GM19351 (cell line): ENCODE data around the gene KASH5.
"Not testable (repeated sequence)": the region's sequence is repeated elsewhere in the genome, so short reads cannot be mapped to it uniquely, and the experiment has no call there.

ENCODE experiments used
- ATAC-seq: cut with Tn5 transposase; IDR thresholded peaks from one replicate; pipeline ENCODE4 v1.9.1; 2021; ENCODE audit warnings: mild to moderate bottlenecking, moderate library complexity; ENCODE audit not compliant: unreplicated experiment

The KASH5 gene

DNA sequence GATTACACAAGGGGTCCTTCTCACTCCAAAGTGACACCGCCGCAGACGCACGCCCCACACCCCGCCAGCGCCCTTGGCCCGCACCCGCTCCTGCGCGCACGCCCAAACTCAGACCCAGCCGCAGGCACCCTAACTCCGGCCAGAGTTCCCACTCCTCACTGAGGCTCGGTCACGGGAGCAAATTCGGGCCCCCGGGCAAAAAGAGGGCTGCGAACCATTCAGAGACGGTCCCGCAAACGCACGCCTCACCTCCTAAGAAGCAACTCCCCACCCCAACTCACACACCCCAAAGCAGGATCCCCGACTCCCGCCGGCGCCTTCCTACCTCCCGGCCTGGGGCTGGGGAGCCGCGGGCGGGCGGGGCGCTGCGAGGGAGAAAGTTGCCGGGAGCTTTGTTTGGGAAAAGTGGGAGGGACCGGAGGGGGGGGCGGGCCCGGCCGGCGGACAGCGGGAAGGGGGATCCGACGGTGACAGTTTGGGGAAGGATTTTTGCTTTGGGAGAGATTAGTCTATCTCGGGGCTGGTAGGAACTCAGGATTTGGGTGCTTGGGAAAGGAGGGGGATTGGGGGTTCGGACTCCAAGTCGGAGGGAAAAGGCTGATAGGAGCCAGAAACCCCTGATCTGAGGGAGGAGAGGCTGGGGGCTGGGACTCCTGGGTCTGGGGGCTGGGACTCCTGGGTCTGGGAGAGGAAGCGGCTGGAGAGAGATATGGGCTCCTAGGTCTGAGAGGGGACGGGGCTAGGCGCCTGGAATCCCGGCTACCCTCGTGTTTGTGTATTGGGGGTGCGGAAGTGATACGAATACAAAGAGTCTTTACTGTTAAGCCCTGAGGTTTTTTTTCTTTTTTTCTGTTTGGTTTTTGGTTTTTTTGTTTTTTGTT, 25.8 kb upstream of the KASH5 start, which contains the start of gene TEAD2:
Gene TEAD2, minus strand, starts transcription at position 369 of the 881 bp plus-strand sequence. CDS start 2,341 bp downstream, outside the sequence.
- no peak for ATAC-seq

GRCh38 chr19:49362929-49363267, 25.2 kb upstream of the KASH5 start:
- ATAC-seq = no peak

DNA sequence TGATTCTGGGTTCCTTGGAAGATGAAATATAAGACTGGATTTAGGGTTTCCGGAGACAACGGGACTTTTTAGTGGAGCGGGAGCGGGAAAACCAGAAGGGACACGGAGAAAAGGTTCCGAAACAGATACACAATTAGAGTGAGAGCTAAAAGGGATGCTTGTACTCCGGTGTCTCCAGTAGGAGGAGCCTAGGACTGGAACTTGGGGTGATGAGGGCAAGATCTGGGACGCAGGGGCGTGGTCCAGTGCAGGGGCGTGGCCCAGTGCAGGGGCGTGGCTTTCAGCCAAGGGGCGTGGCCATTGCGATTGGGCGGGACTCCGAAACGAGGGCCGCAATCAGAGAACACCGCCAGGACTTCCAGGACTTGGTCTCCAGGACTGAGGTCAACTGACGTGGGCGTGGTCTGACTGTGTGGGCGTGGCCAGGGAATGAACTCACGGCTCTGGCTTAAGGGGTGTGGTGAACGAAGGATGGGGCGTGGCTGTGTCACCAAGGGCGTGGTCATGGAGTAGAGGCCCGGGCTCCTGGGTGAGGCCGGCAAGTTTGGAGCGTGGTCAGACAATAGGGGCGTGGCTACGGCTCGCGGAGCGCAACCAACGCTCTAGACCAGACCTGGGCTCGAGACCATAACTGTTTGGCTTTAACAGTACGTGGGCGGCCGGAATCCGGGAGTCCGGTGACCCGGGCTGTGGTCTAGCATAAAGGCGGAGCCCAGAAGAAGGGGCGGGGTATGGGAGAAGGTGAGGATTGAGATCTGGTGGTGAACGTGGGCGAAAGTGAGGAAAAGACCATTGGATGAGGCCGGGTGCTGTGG, 24.6 kb upstream of the KASH5 start, which contains the start of gene DKKL1:
Gene DKKL1, plus strand, starts transcription at position 610 of the 815 bp plus-strand sequence. Its CDS starts 122 bp downstream, at position 732.
- no peak for ATAC-seq

- ATAC-seq = no peak
Measured at GRCh38 chr19:49364083-49364737, 23.8 kb upstream of the KASH5 start.

- ATAC-seq = no peak
Measured at GRCh38 chr19:49366110-49366509, 21.9 kb upstream of the KASH5 start.

- no peak for ATAC-seq
Measured at GRCh38 chr19:49368711-49369358, 19.2 kb upstream of the KASH5 start.

GRCh38 chr19:49371184-49371583, 16.9 kb upstream of the KASH5 start:
- no peak for ATAC-seq

DNA sequence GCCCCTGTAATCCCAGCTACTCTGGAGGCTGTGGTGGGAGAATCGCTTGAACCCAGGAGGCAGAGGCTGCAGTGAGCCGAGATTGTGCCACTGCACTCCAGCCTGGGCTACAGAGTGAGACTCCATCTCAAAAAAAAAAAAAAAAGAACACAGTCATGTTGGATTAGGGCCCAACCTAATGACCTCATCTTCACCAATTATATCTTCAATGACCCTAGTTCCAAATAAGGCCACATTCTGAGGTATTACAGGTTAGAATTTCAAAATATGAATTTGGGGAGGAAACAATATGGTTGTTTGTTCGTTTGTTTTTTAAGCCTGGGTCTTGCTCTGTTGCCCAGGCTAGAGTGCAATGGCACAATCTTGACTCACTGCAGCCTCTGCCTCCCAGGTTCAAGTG, 14.9 kb upstream of the KASH5 start:
- not testable (repeated sequence) for ATAC-seq

DNA sequence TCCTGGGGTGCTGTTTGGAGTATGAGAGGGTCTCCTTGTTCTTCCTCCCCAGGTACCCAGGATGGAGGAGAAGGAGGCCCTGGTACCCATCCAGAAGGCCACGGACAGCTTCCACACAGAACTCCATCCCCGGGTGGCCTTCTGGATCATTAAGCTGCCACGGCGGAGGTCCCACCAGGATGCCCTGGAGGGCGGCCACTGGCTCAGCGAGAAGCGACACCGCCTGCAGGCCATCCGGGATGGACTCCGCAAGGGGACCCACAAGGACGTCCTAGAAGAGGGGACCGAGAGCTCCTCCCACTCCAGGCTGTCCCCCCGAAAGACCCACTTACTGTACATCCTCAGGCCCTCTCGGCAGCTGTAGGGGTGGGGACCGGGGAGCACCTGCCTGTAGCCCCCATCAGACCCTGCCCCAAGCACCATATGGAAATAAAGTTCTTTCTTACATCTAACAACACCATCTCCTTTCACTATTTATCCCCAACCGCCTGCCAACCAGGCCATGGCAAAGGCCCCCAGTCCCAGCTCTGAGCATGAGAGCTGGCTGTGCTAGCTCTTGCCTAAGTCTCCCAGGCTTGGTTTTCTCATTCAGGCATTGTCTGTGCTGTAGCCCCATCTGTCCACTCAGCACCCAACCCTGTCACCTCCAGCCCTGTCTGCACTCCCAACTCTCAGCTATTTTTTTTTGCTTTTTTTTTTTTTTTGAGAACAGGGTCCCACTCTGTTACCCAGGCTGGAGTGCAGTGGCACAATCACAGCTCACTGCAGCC, 13.2 kb upstream of the KASH5 start:
- ATAC-seq = no peak

DNA sequence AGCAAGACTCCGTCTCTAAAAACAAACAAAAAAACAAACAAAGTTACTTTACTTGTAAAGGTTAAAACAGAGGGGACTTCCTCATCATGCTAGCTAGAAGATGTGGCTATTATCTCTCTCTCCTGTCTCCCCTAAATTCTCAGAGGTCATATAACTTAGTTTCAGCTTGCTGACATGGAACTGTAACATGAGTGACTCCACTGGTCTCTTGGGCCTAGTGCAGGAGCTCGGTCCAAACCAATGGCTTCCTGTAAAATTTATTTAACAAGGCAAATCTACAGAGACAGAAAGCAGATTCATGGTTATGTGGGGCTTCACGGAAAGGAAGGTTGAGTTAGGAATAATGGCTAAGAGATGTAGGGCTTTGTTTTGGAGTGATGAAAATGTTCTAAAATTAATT, 9.5 kb upstream of the KASH5 start:
- ATAC-seq = no peak

- ATAC-seq = no peak
Measured at GRCh38 chr19:49380391-49380790, 7.7 kb upstream of the KASH5 start.

DNA sequence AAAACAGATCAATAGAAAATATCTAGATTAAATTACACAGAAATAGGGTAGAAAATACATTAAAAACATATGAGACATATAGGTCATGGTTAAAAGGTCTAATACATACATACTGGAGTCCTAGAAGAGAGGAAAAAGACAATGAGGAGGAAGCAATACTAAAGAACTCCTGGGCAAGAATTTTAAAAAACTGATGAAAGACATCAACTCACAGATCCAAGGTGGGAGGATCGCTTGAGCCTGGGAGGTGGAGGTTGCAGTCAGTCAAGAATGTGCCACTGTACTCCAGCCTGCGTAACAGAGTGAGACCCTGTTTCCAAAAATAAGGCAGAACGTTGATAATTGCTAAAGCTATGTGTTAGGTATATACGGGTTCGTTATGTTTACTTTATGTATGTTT, 5.4 kb upstream of the KASH5 start:
- no peak for ATAC-seq

- no peak for ATAC-seq
Measured at GRCh38 chr19:49383599-49383998, 4.5 kb upstream of the KASH5 start.

GRCh38 chr19:49389406-49389805, 1.4 kb downstream of the KASH5 start:
- ATAC-seq = no peak

- no peak for ATAC-seq
Measured at GRCh38 chr19:49390131-49390928, 2.3 kb downstream of the KASH5 start.

- ATAC-seq = no peak
Measured at GRCh38 chr19:49390929-49391359, 2.9 kb downstream of the KASH5 start.

GRCh38 chr19:49391581-49392399, 3.7 kb downstream of the KASH5 start:
- no peak for ATAC-seq

DNA sequence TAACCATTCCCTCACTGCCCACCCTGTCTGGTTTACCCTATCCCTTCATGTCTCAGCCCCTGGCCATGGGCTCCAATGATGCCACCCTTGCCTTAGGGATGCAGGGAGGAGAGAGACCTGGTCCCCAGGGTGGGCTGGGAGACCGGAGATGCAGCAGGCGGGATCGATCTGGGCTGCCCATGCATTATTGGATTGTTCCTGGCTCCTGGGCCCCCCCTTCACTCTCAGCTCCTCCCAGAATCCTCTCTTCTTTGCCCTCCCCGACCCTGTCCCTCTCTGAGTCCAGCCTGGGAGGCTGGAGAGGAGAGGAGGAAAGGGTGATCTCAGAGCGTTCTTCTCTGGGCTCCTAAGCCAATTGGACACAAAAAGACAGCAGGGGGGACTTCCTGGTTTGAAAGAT, 5.8 kb downstream of the KASH5 start:
- ATAC-seq = no peak
